Stimulated activated CD4-positive, alpha-beta T cell treated with anti-CD3 and anti-CD28 coated beads, TNF-alpha, amount 100 ng/mL, for 4 hours (primary cell): ENCODE measurements around the gene ZDHHC1.
"Not testable (repeated sequence)": the region's sequence is repeated elsewhere in the genome, so short reads cannot be mapped to it uniquely, and the experiment has no call there.

Experiments used
- DNase-seq, 3 experiments: peaks; one replicate each; pipeline ENCODE4 v3.0.0-alpha.2; 2020; ENCODE audit warnings: low read depth in 3 of 3

Gene ZDHHC1

GRCh38 chr16:67394155-67395104, 21.8 kb downstream of the ZDHHC1 start:
- DNase-seq = no peak

- no peak for DNase-seq
These were observed 22.5 kb downstream of the ZDHHC1 start for GRCh38 chr16:67393788-67394154.

- DNase-seq = no peak
These were observed 23.0 kb downstream of the ZDHHC1 start, which contains the start of gene TPPP3 for GRCh38 chr16:67393111-67393787. Gene TPPP3 (minus strand): TSS chr16:67393498. CDS start chr16:67391111, 2,387 bp downstream.

- no peak for DNase-seq
These were observed 23.8 kb downstream of the ZDHHC1 start for GRCh38 chr16:67392301-67393059.

- no peak for DNase-seq
These were observed 24.6 kb downstream of the ZDHHC1 start for GRCh38 chr16:67391424-67392300.

GRCh38 chr16:67390816-67391423, 25.4 kb downstream of the ZDHHC1 start:
- no peak for DNase-seq

GRCh38 chr16:67389911-67390815, 26.1 kb downstream of the ZDHHC1 start:
- DNase-seq = no peak

- no peak for DNase-seq
These were observed 27.7 kb downstream of the ZDHHC1 start for GRCh38 chr16:67388591-67388990.

GRCh38 chr16:67388191-67388590, 28.1 kb downstream of the ZDHHC1 start:
- no peak for DNase-seq

GRCh38 chr16:67387479-67388079, 28.7 kb downstream of the ZDHHC1 start:
- no peak for DNase-seq

- no peak for DNase-seq
These were observed 29.3 kb downstream of the ZDHHC1 start for GRCh38 chr16:67386861-67387455.

- DNase-seq = no peak
These were observed 31.3 kb downstream of the ZDHHC1 start for GRCh38 chr16:67384778-67385510.

- DNase-seq = no peak
These were observed 33.0 kb downstream of the ZDHHC1 start for GRCh38 chr16:67383284-67383683.

GRCh38 chr16:67378642-67379041, 37.6 kb downstream of the ZDHHC1 start:
- no peak for DNase-seq

GRCh38 chr16:67376012-67376411, 40.3 kb downstream of the ZDHHC1 start:
- DNase-seq = not testable (repeated sequence)

GRCh38 chr16:67372664-67373063, 43.6 kb downstream of the ZDHHC1 start:
- no peak for DNase-seq

- no peak for DNase-seq
These were observed 45.6 kb downstream of the ZDHHC1 start for GRCh38 chr16:67370661-67371060.

GRCh38 chr16:67364600-67365235, 51.6 kb downstream of the ZDHHC1 start:
- no peak for DNase-seq
